ENCODE measurements around the gene FKTN. TPM values are rescaled to one million over a fixed set of nuclear protein-coding genes. Genes with fewer than 3 reads are reported as not detected.

The FKTN gene
- 6.5 to 9.0 TPM (median 8.0 TPM) in 5 replicates for total RNA-seq (2022; extraction: Qiagen RNA extraction)

DNA sequence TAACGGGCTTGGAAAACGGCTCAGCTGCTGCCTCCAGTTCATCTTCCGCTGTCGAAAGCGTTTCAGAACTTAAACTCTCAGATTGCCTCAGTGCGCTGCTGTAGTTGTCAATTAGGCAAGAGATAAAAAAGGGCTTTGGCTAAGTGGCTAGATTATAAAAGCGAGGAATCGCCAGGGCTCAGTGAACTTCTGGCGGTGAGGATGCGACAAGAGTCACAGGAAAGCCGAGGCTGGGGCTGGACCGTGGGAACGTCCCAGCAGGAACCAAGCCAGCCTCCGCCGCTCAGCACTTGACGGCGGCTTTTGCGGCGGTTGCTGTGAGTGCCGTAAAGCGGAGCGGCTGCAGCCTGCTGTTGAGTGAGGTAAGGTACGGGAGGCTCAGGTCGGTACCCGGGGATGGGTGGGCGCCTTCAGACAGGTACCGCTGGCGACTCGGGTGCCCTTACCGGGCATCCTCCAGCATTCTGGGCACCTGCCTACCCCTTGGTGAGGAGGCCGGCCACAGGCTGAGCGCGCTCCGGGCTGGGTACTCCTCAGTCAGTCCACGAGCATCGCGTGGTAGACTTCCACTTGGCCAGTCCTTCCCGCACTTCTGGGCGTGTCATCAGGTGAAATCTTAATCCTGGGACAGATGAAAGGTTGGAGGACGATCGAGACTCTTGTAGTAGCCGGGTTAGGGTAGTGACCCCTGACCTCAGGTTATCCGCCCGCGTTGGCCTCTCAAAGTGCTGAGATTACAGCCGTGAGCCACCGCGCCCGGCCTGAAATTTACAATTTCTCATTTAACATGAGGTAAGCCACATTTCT is at the start of gene FKTN:
Gene FKTN, plus strand, starts transcription at position 328 of the 807 bp plus-strand sequence. CDS start 16,902 bp downstream, outside the sequence.

DNA sequence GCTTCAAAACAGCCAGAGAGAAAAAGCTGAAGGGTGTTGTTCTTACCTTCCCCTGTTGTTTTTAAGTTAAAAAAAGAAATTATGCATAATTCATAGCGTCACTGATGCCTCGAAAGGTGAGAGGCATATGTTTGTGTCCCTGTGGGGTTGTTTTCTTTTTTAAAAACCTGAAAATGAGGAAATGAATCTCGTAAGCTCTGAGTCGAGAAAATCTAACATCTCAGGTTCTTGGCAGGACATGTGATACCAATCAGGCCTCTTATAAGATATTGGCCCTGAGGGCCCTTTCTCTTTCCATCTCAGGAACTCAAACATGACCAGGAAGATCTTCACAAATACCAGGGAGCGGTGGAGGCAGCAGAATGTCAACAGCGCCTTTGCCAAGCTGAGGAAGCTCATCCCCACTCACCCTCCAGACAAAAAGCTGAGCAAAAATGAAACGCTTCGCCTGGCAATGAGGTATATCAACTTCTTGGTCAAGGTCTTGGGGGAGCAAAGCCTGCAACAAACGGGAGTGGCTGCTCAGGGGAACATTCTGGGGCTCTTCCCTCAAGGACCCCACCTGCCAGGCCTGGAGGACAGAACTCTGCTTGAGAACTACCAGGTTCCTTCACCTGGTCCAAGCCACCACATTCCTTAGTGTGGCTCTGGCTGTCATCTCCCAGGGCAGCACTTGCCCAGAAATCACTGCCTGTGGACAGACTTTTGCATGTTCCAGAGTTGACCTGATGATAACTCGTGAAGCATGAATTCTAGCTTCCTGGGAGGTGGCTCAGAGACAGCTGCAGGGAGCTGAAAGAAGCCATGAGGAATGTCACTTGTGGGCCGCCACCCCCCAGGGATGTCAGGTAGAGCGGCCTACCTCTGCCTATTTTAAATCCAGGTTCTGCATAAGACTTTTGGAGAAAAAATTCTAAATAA is 104.5 kb downstream of the FKTN start, which contains the start of gene TAL2:
Gene TAL2, plus strand, starts transcription at position 274 of the 921 bp plus-strand sequence. Its CDS starts 40 bp downstream, at position 314.

Other genes starting within 250 kb of the FKTN start
- 3.4 to 4.3 TPM (median 4.0 TPM) in 5 replicates for gene FSD1L, start 110.1 kb upstream of the FKTN start, total RNA-seq (2022; extraction: Qiagen RNA extraction)
- 0.15 to 0.31 TPM (median 0.25 TPM) in 5 replicates for gene TAL2, start 104.3 kb downstream of the FKTN start, total RNA-seq (2022; extraction: Qiagen RNA extraction)
- gene TMEM38B, start 136.4 kb downstream of the FKTN start, total RNA-seq (2022; extraction: Qiagen RNA extraction) = 14.7 to 17.3 TPM (median 16.6 TPM) in 5 replicates